MM.1S (cell line): Measurements from ENCODE around the gene FGR.
A peak's percentile ranks its signal among the peaks of the same experiment; 100 is the strongest.

ENCODE experiments used
- CTCF ChIP-seq: fragments of 300-600 bp; sonication (generic); IDR thresholded peaks from 2 replicates; pipeline ENCODE4 v1.5.1; 2016; ENCODE audit warnings: antibody characterized with exemption, low read length, mixed read lengths
- EZH2 ChIP-seq: fragments of 300-600 bp; sonication (generic); optimal IDR thresholded peaks from 2 replicates; pipeline ENCODE3; 2017; ENCODE audit warnings: low read depth, mild to moderate bottlenecking, antibody characterized with exemption, low read length, mixed read lengths
- EZH2phosphoT487 ChIP-seq: fragments of 300-600 bp; sonication (generic); IDR thresholded peaks from 2 replicates; pipeline ENCODE4 v1.6.1; 2018; ENCODE audit warnings: antibody characterized with exemption, low read length

GRCh38 chr1:27568300-27569087, 66.5 kb downstream of the FGR start:
- TF ChIP-seq CTCF (peak; percentile 66), EZH2phosphoT487 (no peak), EZH2 (no peak)
